ENCODE measurements around the gene TRMT2A.

TRMT2A gene

DNA sequence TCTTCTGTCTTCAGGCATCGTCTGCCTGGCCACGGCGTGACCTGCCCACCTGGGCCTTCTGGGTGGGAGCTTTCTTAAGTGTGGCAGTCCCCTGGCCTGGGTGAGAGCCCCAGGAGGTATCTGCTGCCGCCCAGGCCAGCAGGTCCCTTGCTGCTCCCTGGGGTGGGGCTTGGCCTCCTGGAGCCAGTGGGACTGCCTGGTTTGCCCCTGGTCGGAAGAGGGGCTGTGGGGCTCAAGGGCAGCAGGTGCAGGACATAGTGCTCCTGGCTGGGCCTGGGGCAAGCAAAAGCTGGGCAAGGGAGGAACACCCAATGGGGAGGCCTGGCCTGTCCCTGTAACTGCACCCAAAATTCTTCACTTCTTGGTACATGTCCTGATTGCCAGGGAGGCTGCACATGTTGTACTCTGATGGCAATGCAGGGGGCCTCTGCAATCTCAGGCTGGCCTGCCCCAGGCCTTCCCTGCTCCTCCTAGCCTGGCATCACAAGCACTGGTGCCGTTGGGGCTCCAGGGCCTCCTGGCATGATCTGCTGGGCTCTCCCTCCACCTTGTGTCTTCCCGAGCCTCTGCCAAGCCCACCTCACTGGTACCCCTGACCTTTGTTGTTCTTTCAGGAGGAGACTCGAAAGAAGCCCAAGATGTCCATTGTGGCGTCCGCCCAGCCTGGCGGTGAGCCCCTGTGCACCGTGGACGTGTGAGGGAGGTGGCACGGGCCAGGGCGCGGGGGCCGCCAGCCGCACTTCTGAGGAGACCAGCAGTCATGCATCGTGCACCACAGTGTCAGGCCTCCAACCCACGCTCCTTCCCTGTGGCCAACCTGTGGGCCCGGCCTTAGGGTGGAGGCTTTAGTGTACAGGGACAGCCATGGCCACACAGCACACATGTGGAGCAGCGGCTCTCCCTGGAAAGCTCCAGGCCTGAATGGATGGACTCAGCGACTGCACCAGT is 7.3 kb downstream of the TRMT2A start:
- TF ChIP-seq, protein P1, sequence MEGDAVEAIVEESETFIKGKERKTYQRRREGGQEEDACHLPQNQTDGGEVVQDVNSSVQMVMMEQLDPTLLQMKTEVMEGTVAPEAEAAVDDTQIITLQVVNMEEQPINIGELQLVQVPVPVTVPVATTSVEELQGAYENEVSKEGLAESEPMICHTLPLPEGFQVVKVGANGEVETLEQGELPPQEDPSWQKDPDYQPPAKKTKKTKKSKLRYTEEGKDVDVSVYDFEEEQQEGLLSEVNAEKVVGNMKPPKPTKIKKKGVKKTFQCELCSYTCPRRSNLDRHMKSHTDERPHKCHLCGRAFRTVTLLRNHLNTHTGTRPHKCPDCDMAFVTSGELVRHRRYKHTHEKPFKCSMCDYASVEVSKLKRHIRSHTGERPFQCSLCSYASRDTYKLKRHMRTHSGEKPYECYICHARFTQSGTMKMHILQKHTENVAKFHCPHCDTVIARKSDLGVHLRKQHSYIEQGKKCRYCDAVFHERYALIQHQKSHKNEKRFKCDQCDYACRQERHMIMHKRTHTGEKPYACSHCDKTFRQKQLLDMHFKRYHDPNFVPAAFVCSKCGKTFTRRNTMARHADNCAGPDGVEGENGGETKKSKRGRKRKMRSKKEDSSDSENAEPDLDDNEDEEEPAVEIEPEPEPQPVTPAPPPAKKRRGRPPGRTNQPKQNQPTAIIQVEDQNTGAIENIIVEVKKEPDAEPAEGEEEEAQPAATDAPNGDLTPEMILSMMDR (IDR thresholded peaks at IDR 0.05): no peak
- Histone ChIP-seq H3K4me3 (ENCODE audit: low read depth in 1 of 2, low read length in 1 of 2) (no peak overlapping the region), H3K36me3 (peaks cover 95% of the 10 kb centered on the region), H3K27ac (no peak overlapping the region), H3K27me3 (no peaks in the 10 kb centered on the region), H3K4me1 (ENCODE audit: control insufficient read depth in 1 of 2, insufficient read depth in 1 of 2, low read depth in 1 of 2, low read length in 1 of 2) (no peaks in the 10 kb centered on the region), H3K9me3 (no peaks in the 10 kb centered on the region)

GRCh38 chr22:20108757-20109230 is 8.2 kb downstream of the TRMT2A start:
- TF ChIP-seq, protein P1 (IDR thresholded peaks at IDR 0.05): no peak
- Histone ChIP-seq H3K27me3 (no peaks in the 10 kb centered on the region), H3K4me1 (ENCODE audit: control insufficient read depth in 1 of 2, insufficient read depth in 1 of 2, low read depth in 1 of 2, low read length in 1 of 2) (no peaks in the 10 kb centered on the region), H3K4me3 (ENCODE audit: low read depth in 1 of 2, low read length in 1 of 2) (no peak overlapping the region), H3K36me3 (peaks cover 93% of the 10 kb centered on the region), H3K9me3 (no peaks in the 10 kb centered on the region), H3K27ac (no peak overlapping the region)

GRCh38 chr22:20107951-20108756 is 8.9 kb downstream of the TRMT2A start:
- Histone ChIP-seq H3K4me3 (ENCODE audit: low read depth in 1 of 2, low read length in 1 of 2) (no peak overlapping the region), H3K36me3 (peaks cover 90% of the 10 kb centered on the region), H3K9me3 (no peaks in the 10 kb centered on the region), H3K27me3 (no peaks in the 10 kb centered on the region), H3K27ac (no peak overlapping the region), H3K4me1 (ENCODE audit: control insufficient read depth in 1 of 2, insufficient read depth in 1 of 2, low read depth in 1 of 2, low read length in 1 of 2) (no peaks in the 10 kb centered on the region)
- TF ChIP-seq, protein P1 (IDR thresholded peaks at IDR 0.05): no peak

DNA sequence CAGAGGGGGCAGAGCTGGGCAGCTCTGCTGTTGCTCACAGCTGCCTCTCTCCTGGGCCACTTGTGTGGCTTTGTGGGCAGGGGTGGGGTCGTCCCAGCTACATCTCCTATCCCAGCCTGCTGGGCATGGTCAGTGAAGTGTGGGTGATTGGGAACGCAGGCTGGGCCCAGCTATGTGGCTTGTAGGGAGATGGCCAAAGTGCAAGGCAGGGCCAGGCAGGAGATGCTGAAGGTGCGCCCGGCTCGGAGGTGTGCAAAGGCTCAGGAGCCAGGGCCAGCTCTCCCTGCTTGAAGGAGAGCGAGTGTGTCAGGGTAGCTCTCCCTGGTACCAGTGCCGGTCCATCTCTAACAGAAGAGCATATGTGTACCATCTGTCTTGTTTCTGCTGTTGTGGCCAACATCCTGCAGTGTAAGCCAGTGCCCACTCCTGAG is 9.5 kb downstream of the TRMT2A start:
- Histone ChIP-seq H3K27me3 (no peaks in the 10 kb centered on the region), H3K36me3 (peaks cover 83% of the 10 kb centered on the region), H3K9me3 (no peaks in the 10 kb centered on the region), H3K4me3 (ENCODE audit: low read depth in 1 of 2, low read length in 1 of 2) (no peak overlapping the region), H3K4me1 (ENCODE audit: control insufficient read depth in 1 of 2, insufficient read depth in 1 of 2, low read depth in 1 of 2, low read length in 1 of 2) (no peaks in the 10 kb centered on the region), H3K27ac (no peak overlapping the region)
- TF ChIP-seq, protein P1 (IDR thresholded peaks at IDR 0.05): no peak

- Histone ChIP-seq H3K27ac (no peak overlapping the region), H3K9me3 (no peaks in the 10 kb centered on the region), H3K4me3 (ENCODE audit: low read depth in 1 of 2, low read length in 1 of 2) (no peak overlapping the region), H3K4me1 (ENCODE audit: control insufficient read depth in 1 of 2, insufficient read depth in 1 of 2, low read depth in 1 of 2, low read length in 1 of 2) (no peaks in the 10 kb centered on the region), H3K27me3 (no peaks in the 10 kb centered on the region), H3K36me3 (peaks cover 78% of the 10 kb centered on the region)
- TF ChIP-seq, protein P1 (IDR thresholded peaks at IDR 0.05): no peak
Observed at GRCh38 chr22:20106849-20107237, 10.2 kb downstream of the TRMT2A start.

Measured in neutrophil (primary cell).